ENCODE measurements around the gene AHRR. TPM values are rescaled to one million over a fixed set of nuclear protein-coding genes. Genes with fewer than 3 reads are reported as not detected.

AHRR gene
- total RNA-seq, 1 donor from 2014 or later: 10.5 TPM

GRCh38 chr5:337563-338130 is 16.1 kb downstream of the AHRR start:
- peaks cover 3% of the 10 kb centered on the region for H3K27me3 Mint-ChIP-seq (ENCODE audit: low read depth, unreplicated experiment)
- H3K4me1 ChIP-seq (ENCODE audit: insufficient read depth, low read length): peaks cover under 1% of the 10 kb centered on the region
- no peak for FAIRE-seq
- no peak overlapping the region for H2AFZ ChIP-seq (ENCODE audit: low read depth, low read length)
- no peak overlapping the region for H3K4me3 Mint-ChIP-seq (ENCODE audit: unreplicated experiment)
- H3K27ac ChIP-seq (ENCODE audit: low read depth, low read length): no peak overlapping the region
- H4K20me1 ChIP-seq (ENCODE audit: insufficient read depth, low read length): peaks cover 51% of the 10 kb centered on the region
- H3K79me2 ChIP-seq (ENCODE audit: insufficient read depth, low read length): peaks cover 93% of the 10 kb centered on the region
- no peak overlapping the region for H3K4me3 ChIP-seq (ENCODE audit: insufficient read depth, low read depth, low read length)
- peaks cover 4% of the 10 kb centered on the region for H3K9me3 Mint-ChIP-seq (ENCODE audit: unreplicated experiment)
- H3K27me3 ChIP-seq (ENCODE audit: insufficient read depth, low read length): no peaks in the 10 kb centered on the region
- TF ChIP-seq EZH2 (IDR thresholded peaks at IDR 0.05; ENCODE audit: insufficient read depth, low read length) (no peak), CTCF (IDR thresholded peaks at IDR 0.05; ENCODE audit: insufficient read depth, low read depth, low read length) (peak; percentile 58)
- no peaks in the 10 kb centered on the region for H3K9me3 ChIP-seq (ENCODE audit: insufficient read depth, low read depth, low read length)
- no peaks in the 10 kb centered on the region for H3K4me1 Mint-ChIP-seq (ENCODE audit: low read depth, unreplicated experiment)
- no peaks in the 10 kb centered on the region for H3K36me3 Mint-ChIP-seq (ENCODE audit: low read depth, unreplicated experiment)
- no peak overlapping the region for H3K4me2 ChIP-seq (ENCODE audit: low read length)
- no peak overlapping the region for H3K9ac ChIP-seq (ENCODE audit: low read length)
- DNase-seq (ENCODE audit: low read depth): peak; percentile 20
- peaks cover 3% of the 10 kb centered on the region for H3K36me3 ChIP-seq (ENCODE audit: insufficient read depth, low read length)
- peak overlapping the region; percentile 12 for H3K27ac Mint-ChIP-seq (ENCODE audit: unreplicated experiment)

GRCh38 chr5:342501-343460 is 21.3 kb downstream of the AHRR start:
- Mint-ChIP-seq H3K36me3 (ENCODE audit: low read depth, unreplicated experiment) (peaks cover 5% of the 10 kb centered on the region), H3K27me3 (ENCODE audit: low read depth, unreplicated experiment) (no peaks in the 10 kb centered on the region), H3K27ac (ENCODE audit: unreplicated experiment) (peak overlapping the region; percentile 54), H3K4me3 (ENCODE audit: unreplicated experiment) (peak overlapping the region; percentile 27), H3K4me1 (ENCODE audit: low read depth, unreplicated experiment) (peaks cover 9% of the 10 kb centered on the region), H3K9me3 (ENCODE audit: unreplicated experiment) (no peaks in the 10 kb centered on the region)
- H3K4me2 ChIP-seq (ENCODE audit: low read length): peak overlapping the region; percentile 81
- no peak overlapping the region for H3K4me3 ChIP-seq (ENCODE audit: insufficient read depth, low read depth, low read length)
- no peak for FAIRE-seq
- H2AFZ ChIP-seq (ENCODE audit: low read depth, low read length): no peak overlapping the region
- TF ChIP-seq CTCF (IDR thresholded peaks at IDR 0.05; ENCODE audit: insufficient read depth, low read depth, low read length) (no peak), EZH2 (IDR thresholded peaks at IDR 0.05; ENCODE audit: insufficient read depth, low read length) (no peak)
- no peak for DNase-seq (ENCODE audit: low read depth)
- no peaks in the 10 kb centered on the region for H3K36me3 ChIP-seq (ENCODE audit: insufficient read depth, low read length)
- no peak overlapping the region for H3K27ac ChIP-seq (ENCODE audit: low read depth, low read length)
- peaks cover 12% of the 10 kb centered on the region for H3K4me1 ChIP-seq (ENCODE audit: insufficient read depth, low read length)
- H4K20me1 ChIP-seq (ENCODE audit: insufficient read depth, low read length): peaks cover 29% of the 10 kb centered on the region
- no peaks in the 10 kb centered on the region for H3K9me3 ChIP-seq (ENCODE audit: insufficient read depth, low read depth, low read length)
- H3K79me2 ChIP-seq (ENCODE audit: insufficient read depth, low read length): peaks cover 64% of the 10 kb centered on the region
- no peak overlapping the region for H3K9ac ChIP-seq (ENCODE audit: low read length)
- H3K27me3 ChIP-seq (ENCODE audit: insufficient read depth, low read length): no peaks in the 10 kb centered on the region
